LNCAP (cell line): ENCODE results near the gene FTO.

Source experiments
- TF ChIP-seq, protein P1 (sequence below): fragments of 450-650 bp; IDR thresholded peaks from 2 replicates; pipeline ENCODE4 v1.5.1; 2017; ENCODE audit warnings: mild to moderate bottlenecking

Gene FTO

DNA sequence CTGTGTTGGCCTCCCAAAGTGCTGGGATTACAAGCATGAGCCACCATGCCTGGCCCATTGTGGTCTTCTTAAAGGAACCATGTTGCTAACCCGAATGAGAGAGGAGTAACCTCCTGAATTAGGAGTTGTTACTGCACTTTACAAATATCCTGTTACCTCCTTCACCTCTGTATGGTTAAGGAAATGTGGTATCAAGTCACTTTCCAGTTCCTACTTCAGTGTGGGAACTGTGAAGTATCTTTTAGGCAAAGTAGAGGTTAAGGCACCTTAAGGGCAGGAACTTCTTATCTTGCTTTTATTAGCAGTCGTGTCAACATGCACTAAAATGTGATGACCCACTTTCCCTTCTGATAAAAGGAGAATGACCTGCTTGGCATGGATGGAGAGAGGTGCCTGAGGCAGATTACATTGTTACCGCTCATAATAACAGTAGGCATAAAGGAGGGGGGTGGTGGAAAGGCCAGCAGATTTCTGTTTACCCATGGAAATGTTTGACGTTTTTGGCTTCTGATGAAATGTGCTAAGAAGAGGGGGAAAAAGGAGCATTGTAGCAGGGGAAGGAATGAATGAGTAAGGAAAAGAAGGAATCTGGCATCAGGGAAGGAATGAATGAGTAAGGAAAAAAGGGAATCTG, 28.5 kb downstream of the FTO start:
- TF ChIP-seq, protein P1, sequence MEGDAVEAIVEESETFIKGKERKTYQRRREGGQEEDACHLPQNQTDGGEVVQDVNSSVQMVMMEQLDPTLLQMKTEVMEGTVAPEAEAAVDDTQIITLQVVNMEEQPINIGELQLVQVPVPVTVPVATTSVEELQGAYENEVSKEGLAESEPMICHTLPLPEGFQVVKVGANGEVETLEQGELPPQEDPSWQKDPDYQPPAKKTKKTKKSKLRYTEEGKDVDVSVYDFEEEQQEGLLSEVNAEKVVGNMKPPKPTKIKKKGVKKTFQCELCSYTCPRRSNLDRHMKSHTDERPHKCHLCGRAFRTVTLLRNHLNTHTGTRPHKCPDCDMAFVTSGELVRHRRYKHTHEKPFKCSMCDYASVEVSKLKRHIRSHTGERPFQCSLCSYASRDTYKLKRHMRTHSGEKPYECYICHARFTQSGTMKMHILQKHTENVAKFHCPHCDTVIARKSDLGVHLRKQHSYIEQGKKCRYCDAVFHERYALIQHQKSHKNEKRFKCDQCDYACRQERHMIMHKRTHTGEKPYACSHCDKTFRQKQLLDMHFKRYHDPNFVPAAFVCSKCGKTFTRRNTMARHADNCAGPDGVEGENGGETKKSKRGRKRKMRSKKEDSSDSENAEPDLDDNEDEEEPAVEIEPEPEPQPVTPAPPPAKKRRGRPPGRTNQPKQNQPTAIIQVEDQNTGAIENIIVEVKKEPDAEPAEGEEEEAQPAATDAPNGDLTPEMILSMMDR: no peak

DNA sequence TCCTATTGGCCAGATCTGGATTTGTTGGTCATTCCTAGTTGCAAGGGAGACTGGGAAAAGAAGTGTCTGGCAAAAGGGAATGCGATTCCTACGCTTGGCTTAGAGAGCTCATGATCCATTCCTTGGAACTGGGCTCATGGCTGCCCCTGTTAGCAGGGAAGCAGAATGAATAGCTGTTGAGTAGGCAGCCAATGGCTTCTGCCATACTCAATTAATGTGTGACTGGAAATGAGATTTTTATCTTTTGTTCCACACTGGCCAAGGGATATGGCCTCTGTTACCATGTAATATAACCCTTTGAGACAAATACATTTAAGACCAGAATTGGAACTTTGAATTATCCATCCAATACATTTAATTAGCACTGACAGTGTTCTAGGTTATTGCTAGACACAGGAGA, 31.0 kb downstream of the FTO start:
- TF ChIP-seq, protein P1: no peak

DNA sequence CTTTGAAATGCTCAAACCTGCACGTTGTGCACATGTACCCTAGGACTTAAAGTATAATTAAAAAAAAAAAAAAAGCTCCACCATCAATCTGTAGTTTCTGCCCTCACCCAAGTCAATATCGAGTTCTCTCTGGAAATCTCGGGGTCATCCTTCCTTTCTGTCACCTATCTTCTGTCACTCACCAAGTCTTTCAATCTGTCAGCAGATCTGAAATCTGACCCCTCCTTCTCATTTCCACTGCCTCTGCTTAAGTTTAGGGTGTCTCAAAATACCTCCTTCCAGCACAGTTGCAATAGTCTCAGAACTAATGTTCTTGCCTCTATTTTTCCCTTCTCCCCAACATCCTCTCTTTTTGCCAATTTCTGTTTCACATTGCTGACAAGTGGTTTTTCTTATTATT, 32.3 kb downstream of the FTO start:
- TF ChIP-seq, protein P1: no peak

DNA sequence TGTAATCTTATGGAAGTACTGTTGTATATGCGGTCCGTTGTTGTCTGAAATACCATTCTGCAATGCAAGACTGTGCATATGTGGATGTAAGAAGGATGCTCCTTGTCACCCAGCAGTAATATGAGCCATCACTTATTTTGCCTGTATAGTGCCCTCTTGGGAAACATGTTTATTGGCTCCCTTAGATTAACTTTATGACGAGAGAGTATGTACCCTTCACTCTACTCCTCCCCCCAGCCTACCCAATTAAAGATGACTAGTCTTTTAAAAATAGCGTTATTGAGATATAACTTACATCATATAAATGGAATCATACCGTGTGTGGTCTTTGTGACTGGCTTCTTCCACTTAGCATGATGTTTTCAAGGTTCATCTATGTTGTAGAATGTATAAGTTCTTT, 33.6 kb downstream of the FTO start:
- TF ChIP-seq, protein P1: no peak

DNA sequence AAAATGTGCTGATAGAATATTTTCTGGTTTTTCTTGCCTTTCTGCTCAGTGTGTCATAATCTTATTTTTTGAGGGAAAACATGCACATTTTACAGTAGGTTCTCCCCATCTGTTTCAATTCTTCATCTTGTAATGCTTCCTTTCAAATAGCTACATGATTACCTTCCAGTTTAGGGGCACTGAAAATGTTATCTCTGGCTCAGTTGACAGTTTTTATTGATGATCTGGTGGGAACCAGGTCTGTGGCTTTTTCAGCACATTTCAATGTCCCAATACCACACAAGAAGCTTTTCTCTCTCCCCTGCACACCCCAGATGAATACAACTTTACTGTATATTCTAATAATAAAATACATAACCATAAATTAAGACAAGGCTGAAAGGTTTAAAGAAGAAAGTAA, 36.5 kb downstream of the FTO start:
- TF ChIP-seq, protein P1: no peak

DNA sequence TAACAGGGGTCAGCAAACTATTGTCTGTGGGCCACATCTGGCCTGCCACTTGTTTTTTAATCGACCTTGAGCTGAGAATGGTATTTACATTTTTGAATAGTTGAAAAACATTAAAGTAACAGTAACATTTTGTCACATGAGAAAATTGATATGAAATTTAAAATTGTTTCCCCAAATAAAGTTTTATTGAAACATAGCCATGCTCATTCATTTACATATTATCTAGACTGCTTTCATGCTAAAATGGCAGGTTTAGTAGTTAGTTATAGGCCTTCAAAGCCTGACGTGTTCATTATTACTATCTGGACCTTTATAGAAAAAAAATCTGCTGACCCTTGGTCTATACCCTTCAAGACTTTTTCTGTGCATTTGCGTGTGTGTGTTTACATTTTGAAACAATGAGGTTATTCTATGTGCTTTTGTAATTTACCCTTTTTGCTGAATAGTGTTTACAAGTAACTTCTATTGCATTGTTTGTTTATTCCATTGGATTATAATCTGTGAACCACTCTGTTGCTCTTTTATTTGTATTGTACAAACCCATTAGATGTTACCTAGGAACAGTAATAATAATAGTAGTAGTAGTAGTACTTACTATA, 37.1 kb downstream of the FTO start:
- TF ChIP-seq, protein P1: no peak

DNA sequence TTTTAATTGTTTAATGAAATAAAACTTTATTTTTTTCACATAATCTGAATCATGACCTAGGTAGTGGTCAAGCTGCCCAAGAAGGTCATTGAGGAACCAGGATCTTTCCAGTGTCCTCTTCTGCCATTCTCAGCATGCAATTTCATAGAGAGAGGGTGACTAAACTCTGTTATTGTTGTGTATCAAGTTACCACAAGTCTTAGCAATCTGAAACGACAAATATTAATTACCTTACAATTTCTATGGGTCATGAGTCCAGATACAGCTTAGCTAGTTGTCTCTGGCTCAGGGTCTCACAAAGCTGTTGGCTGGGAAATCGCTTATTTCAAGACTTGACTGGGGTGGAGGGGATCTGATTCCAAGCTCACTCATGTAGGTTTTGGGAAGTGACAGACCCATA, 37.6 kb downstream of the FTO start:
- TF ChIP-seq, protein P1: no peak

DNA sequence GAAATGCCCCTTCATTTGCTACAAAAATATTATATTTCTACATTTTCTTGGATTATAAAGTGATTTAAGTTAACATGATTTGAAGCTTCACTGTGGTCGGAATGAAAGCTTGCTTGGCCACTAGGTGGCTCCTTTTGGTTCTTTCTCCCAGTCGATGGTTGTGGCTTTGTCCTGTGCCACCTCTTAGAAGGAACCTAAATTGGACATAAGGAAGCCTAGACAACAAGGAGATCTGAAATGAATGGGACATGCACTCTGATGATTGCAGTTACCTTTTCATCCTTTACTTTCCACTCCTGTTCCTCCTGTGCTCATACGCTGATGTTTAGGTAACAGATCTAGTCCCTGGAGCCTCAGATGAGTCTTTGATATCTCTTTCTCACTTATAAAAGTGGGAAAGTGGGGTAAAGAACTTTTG, 39.2 kb downstream of the FTO start:
- TF ChIP-seq, protein P1: peak; percentile 74
